ENCODE data around the gene TNFSF8. TPM values are rescaled to one million over a fixed set of nuclear protein-coding genes. Genes with fewer than 3 reads are reported as not detected.
A peak's percentile ranks its signal among the peaks of the same experiment; 100 is the strongest.

TNFSF8 gene
- total and polyA plus RNA-seq, 2 of the 4 experiments (the other 2 are of a cell fraction), result not detected

GRCh38 chr9:114898741-114899140 lies 31.6 kb downstream of the TNFSF8 start:
- H2BK20ac ChIP-seq (ENCODE audit: low read depth, low read length), result peak overlapping the region; percentile 3; the same call in 1 of the 2 replicates
- H3K9ac ChIP-seq (ENCODE audit: low read depth, low read length), result no peak overlapping the region
- no peak overlapping the region for H2BK5ac ChIP-seq (ENCODE audit: low read depth, low read length, poor library complexity, severe bottlenecking)
- in situ Hi-C loops (cut with MboI; ENCODE audit: low sequenced_read_pairs) (no loop called here), intact Hi-C loops (cut with micrococcal nuclease) (loop anchor here (5.0 kb wide), 1 partner anchor 41 kb away; no protein-coding TSS in a partner anchor), dilution Hi-C loops (cut with HindIII; ENCODE audit: low sequenced_read_pairs, unreplicated experiment) (no loop called here)
- H4K20me1 ChIP-seq (ENCODE audit: insufficient read depth, low read length), result peaks cover 3% of the 10 kb centered on the region; the same call in 1 of the 2 replicates
- no peaks in the 10 kb centered on the region for H3K27me3 ChIP-seq (ENCODE audit: control insufficient read depth, insufficient read depth, low read length)
- peak overlapping the region; percentile 30; the same call in 1 of the 3 replicates for H2BK15ac ChIP-seq (ENCODE audit: low read depth, low read length)
- H2AK5ac ChIP-seq (ENCODE audit: low read depth, low read length), result peak overlapping the region; percentile 48
- H2BK120ac ChIP-seq (ENCODE audit: low read depth, low read length), result peak overlapping the region; percentile 44
- H3K4me3 ChIP-seq (ENCODE audit: insufficient read depth, low read depth, low read length), result no peak overlapping the region
- ChIA-PET POLR2A (ENCODE audit: unreplicated experiment) (no interaction called here), CTCF (interaction anchor here (1.1 to 1.6 kb wide), 4 partner anchors 9 to 217 kb away, joined by 3 to 5 read pairs (median 4); no protein-coding TSS in a partner anchor)
- H4K91ac ChIP-seq (ENCODE audit: insufficient read depth, low read depth, low read length), result no peak overlapping the region
- H3K27ac ChIP-seq (ENCODE audit: insufficient read depth, low read length), result no peak overlapping the region
- WGBS, 2 experiments (ENCODE audit: extremely low coverage in 2 of 2, insufficient read length in 1 of 2), result 96% methylated on average over 4 of the region's 9 CpGs; no CpG with 5 or more reads in 1 of the 2 experiments
- H3K4me2 ChIP-seq (ENCODE audit: low read depth, low read length), result no peak overlapping the region
- no peaks in the 10 kb centered on the region for H3K79me1 ChIP-seq (ENCODE audit: low read depth in 1 of 2, low read length in 2 of 2)
- DNase-seq (no peak), ATAC-seq (ENCODE audit: low read depth) (no peak)
- peak overlapping the region; percentile 31; the same call in 1 of the 2 replicates for H3K18ac ChIP-seq (ENCODE audit: low read depth, low read length)
- H4K5ac ChIP-seq (ENCODE audit: low read depth, low read length), result no peak overlapping the region
- H3K4ac ChIP-seq (ENCODE audit: low read depth, low read length), result peak overlapping the region; percentile 37; the same call in 1 of the 2 replicates
- no peaks in the 10 kb centered on the region for H3K9me3 ChIP-seq (ENCODE audit: control insufficient read depth, insufficient read depth, low read length)
- H3K23ac ChIP-seq (ENCODE audit: low read depth, low read length), result no peak overlapping the region
- H2AFZ ChIP-seq (replicated peaks; ENCODE audit: low read length, poor library complexity), result no peak overlapping the region
- H4K8ac ChIP-seq (ENCODE audit: low read depth in 2 of 2, low read length in 2 of 2), result peak overlapping the region in 1 of 2 experiments; percentile 7; a peak in 1 of 4 replicates
- H3K14ac ChIP-seq (replicated peaks; ENCODE audit: low read depth, low read length), result peak overlapping the region; percentile 23; the same call in 1 of the 2 replicates
- BruUV-seq (replicated peaks), result no TSS peak
- peaks cover 46% of the 10 kb centered on the region for H3K4me1 ChIP-seq (ENCODE audit: control insufficient read depth, insufficient read depth, low read length)
- peaks cover 41% of the 10 kb centered on the region for H3K9me1 ChIP-seq (ENCODE audit: insufficient read depth, low read length)
- no peaks in the 10 kb centered on the region for H3K36me3 ChIP-seq (ENCODE audit: control insufficient read depth, insufficient read depth, low read length)
- H2AK9ac ChIP-seq (replicated peaks; ENCODE audit: low read depth, low read length, poor library complexity), result no peak overlapping the region
- TF ChIP-seq CTCF (conservative IDR thresholded peaks at IDR 0.05; ENCODE audit: low read depth, low read length) (no peak), MXI1 (IDR thresholded peaks at IDR 0.05; ENCODE audit: borderline replicate concordance, low read depth, low read length) (no peak), FOS (IDR thresholded peaks at IDR 0.05; ENCODE audit: low read depth, low read length) (no peak), POLR2A (IDR thresholded peaks at IDR 0.05; ENCODE audit: low read depth, low read length) (no peak), CEBPB (IDR thresholded peaks at IDR 0.05; ENCODE audit: low read depth, low read length) (no peak), ELK1 (IDR thresholded peaks at IDR 0.05; ENCODE audit: borderline replicate concordance, low read depth, low read length) (no peak), NFE2L2 (IDR thresholded peaks at IDR 0.05; ENCODE audit: low read depth, low read length) (no peak), RAD21 (IDR thresholded peaks at IDR 0.05; ENCODE audit: low read length) (no peak), MAFK (IDR thresholded peaks at IDR 0.05; ENCODE audit: low read depth, low read length) (no peak)
- H3K56ac ChIP-seq (ENCODE audit: extremely low read depth, insufficient read depth, low read length), result no peak overlapping the region

Data from IMR-90 (cell line).